K562 (cell line): Measurements from ENCODE around the gene SEC23IP. TPM values are rescaled to one million over a fixed set of nuclear protein-coding genes. Genes with fewer than 3 reads are reported as not detected.

ENCODE experiments used
- ATAC-seq: fragments of 200-7000 bp; cut with Tn5 transposase; 3 replicates; pipeline ENCODE4 v1.9.1; 2020; ENCODE audit warnings: moderate library complexity
- BruUV-seq: library from RNA; stranded (reverse); fragments of 400-500 nt; replicated peaks from 2 replicates; lab custom pipeline; 2021; lab: Mats Ljungman, UMichigan
- CTCF ChIA-PET: fragments of 300-600 bp; formaldehyde crosslinking; extraction: SDS; loops from one replicate; lab custom pipeline; 2021; ENCODE audit warnings: low intra/inter-chr PET ratio; lab: Yijun Ruan, JAX
- POLR2A ChIA-PET: fragments of 300-600, 350-650 bp; sonication (Branson Sonifier 250); formaldehyde crosslinking; extraction: SDS; loops from one replicate; lab custom pipeline; 2021; ENCODE audit warnings: antibody characterized with exemption, inconsistent platforms; lab: Yijun Ruan, JAX
- DNase-seq, 4 experiments: peaks; one replicate each; pipeline versions ENCODE4 v3.0.0 to v3.0.0-alpha.2; 2011 to 2018; ENCODE audit warnings: low spot score in 3 of 4, mixed read lengths in 3 of 4; ENCODE audit errors: extremely low read depth in 1 of 4
- FAIRE-seq: peaks from 2 replicates; lab custom pipeline; 2011; peaks lifted over from hg19 to GRCh38; lab: Jason Lieb, UNC
- H2AFZ ChIP-seq: 2 replicates; pipeline ENCODE4 v1.6.0; 2011; ENCODE audit warnings: low read depth, low read length, control low read depth, inconsistent platforms
- H3K27ac ChIP-seq: fragments of 200-600 bp; 3 replicates; pipeline ENCODE4 v1.8.0; 2011; ENCODE audit warnings: low read depth, mild to moderate bottlenecking, control low read depth, inconsistent platforms, low read length, moderate library complexity, mixed read lengths; ENCODE audit errors: extremely low read depth
- H3K27me3 ChIP-seq, 2 experiments: fragments of 300-600 bp in 1 of 2; 2 replicates in 1 of 2; 3 replicates in 1 of 2; pipeline versions ENCODE4 v1.6.0 to v1.8.0; 2011; ENCODE audit warnings: inconsistent platforms in 2 of 2, low read length in 2 of 2, mild to moderate bottlenecking in 1 of 2, mixed read lengths in 1 of 2, moderate library complexity in 1 of 2; ENCODE audit not compliant: control insufficient read depth in 2 of 2, insufficient read depth in 2 of 2
- H3K36me3 ChIP-seq: fragments of 300-600 bp; 3 replicates; pipeline ENCODE4 v1.8.0; 2011; ENCODE audit warnings: mild to moderate bottlenecking, low read length, inconsistent platforms; ENCODE audit not compliant: control insufficient read depth, insufficient read depth
- H3K4me1 ChIP-seq, 2 experiments: fragments of 200-600 bp in 1 of 2; replicated peaks in 1 of 2; 2 replicates in 1 of 2; 3 replicates in 1 of 2; pipeline versions ENCODE4 v1.5.1 to v1.8.0; 2011; ENCODE audit warnings: inconsistent platforms in 2 of 2, low read length in 2 of 2, mild to moderate bottlenecking in 1 of 2, mixed read lengths in 1 of 2, moderate library complexity in 1 of 2; ENCODE audit not compliant: control insufficient read depth in 2 of 2, insufficient read depth in 2 of 2
- H3K4me2 ChIP-seq: 2 replicates; pipeline ENCODE4 v1.6.1; 2011; ENCODE audit warnings: low read length, control low read depth, inconsistent platforms, mixed read lengths; ENCODE audit not compliant: insufficient read depth
- H3K4me3 ChIP-seq: fragments of 200-600 bp; sonication (generic), shearing (Covaris generic); 2 replicates; pipeline ENCODE4 v1.5.1; 2016; ENCODE audit warnings: control low read depth, inconsistent platforms
- H3K79me2 ChIP-seq: fragments of 200-600 bp; 3 replicates; pipeline ENCODE4 v1.8.0; 2011; ENCODE audit warnings: low read length, inconsistent platforms; ENCODE audit not compliant: control insufficient read depth, insufficient read depth
- H3K9ac ChIP-seq, 2 experiments: 2 replicates each; pipeline versions ENCODE4 v1.6.0 to v1.6.1; 2011; ENCODE audit warnings: low read depth in 2 of 2, low read length in 2 of 2, control low read depth in 1 of 2, inconsistent platforms in 1 of 2, mild to moderate bottlenecking in 1 of 2, mixed read lengths in 1 of 2; ENCODE audit not compliant: insufficient read depth in 1 of 2
- H3K9me1 ChIP-seq: one replicate; pipeline ENCODE4 v1.6.0; 2011; ENCODE audit warnings: inconsistent platforms, mild to moderate bottlenecking, low read length, moderate library complexity; ENCODE audit not compliant: control insufficient read depth, insufficient read depth
- H3K9me3 ChIP-seq: replicated peaks from 2 replicates; pipeline ENCODE4 v1.5.1; 2011; ENCODE audit warnings: low read depth, low read length, inconsistent platforms; ENCODE audit not compliant: control insufficient read depth, insufficient read depth
- H4K20me1 ChIP-seq: replicated peaks from 2 replicates; pipeline ENCODE4 v1.6.1; 2011; ENCODE audit warnings: low read length, inconsistent platforms, mixed read lengths; ENCODE audit not compliant: control insufficient read depth, insufficient read depth
- ARID3B ChIP-seq: fragments of 250-450 bp; sonication (Bioruptor Pico); IDR thresholded peaks from 2 replicates; pipeline ENCODE4 v1.4.0; 2020; ENCODE audit warnings: borderline replicate concordance
- CHCHD3 ChIP-seq: fragments of 250-450 bp; sonication (Bioruptor Pico); IDR thresholded peaks from 2 replicates; pipeline ENCODE4 v2.1.2; 2022; ENCODE audit warnings: mild to moderate bottlenecking
- CREM ChIP-seq: IDR thresholded peaks from 2 replicates; pipeline ENCODE4 v1.6.1; 2014; ENCODE audit warnings: antibody characterized with exemption, low read depth
- HLTF ChIP-seq: fragments of 450-650 bp; IDR thresholded peaks from 2 replicates; pipeline ENCODE4 v1.6.1; 2016
- JUNB ChIP-seq: fragments of 450-650 bp; formaldehyde crosslinking; conservative IDR thresholded peaks from 2 replicates; pipeline ENCODE4 v1.4.0; 2020; ENCODE audit warnings: mild to moderate bottlenecking
- KDM5B ChIP-seq: fragments of 200-600 bp; sonication (generic); IDR thresholded peaks from 2 replicates; pipeline ENCODE4 v1.6.1; 2012; ENCODE audit warnings: low read depth, mild to moderate bottlenecking, moderate library complexity, low read length, control low read depth, inconsistent platforms; ENCODE audit not compliant: insufficient replicate concordance
- NCOA6 ChIP-seq: fragments of 450-650 bp; IDR thresholded peaks from 2 replicates; pipeline ENCODE4 v1.6.1; 2017; ENCODE audit warnings: mild to moderate bottlenecking
- NFIC ChIP-seq: fragments of 450-650 bp; IDR thresholded peaks from 2 replicates; pipeline ENCODE4 v1.6.1; 2017; ENCODE audit warnings: mild to moderate bottlenecking, inconsistent platforms
- POLR2A ChIP-seq: fragments of 450-650 bp; conservative IDR thresholded peaks from 2 replicates; pipeline ENCODE4 v1.6.1; 2016
- PTTG1 ChIP-seq: fragments of 450-650 bp; IDR thresholded peaks from 2 replicates; pipeline ENCODE4 v1.6.1; 2016; ENCODE audit warnings: low read depth, mild to moderate bottlenecking, missing genetic modification characterization, missing compliant biosample characterization
- RFX5 ChIP-seq: IDR thresholded peaks from 2 replicates; pipeline ENCODE4 v1.6.1; 2011; ENCODE audit warnings: low read depth, mild to moderate bottlenecking, improper control_type of control experiment, low read length
- SFPQ ChIP-seq: fragments of 200-400 bp; formaldehyde crosslinking; IDR thresholded peaks from 2 replicates; pipeline ENCODE4 v1.6.1; 2017; ENCODE audit warnings: mild to moderate bottlenecking, low read depth, low read length, moderate library complexity
- SREBF1 ChIP-seq: fragments of 150-350 bp; IDR thresholded peaks from 2 replicates; pipeline ENCODE4 v1.6.1; 2014; ENCODE audit warnings: antibody characterized with exemption, low read depth, low read length, borderline replicate concordance
- TEAD1 ChIP-seq, 2 experiments: fragments of 450-650 bp in 1 of 2; sonication (generic) in 1 of 2; formaldehyde crosslinking; IDR thresholded peaks; 2 replicates each; pipeline versions ENCODE4 v1.4.0 to v1.8.0; 2020 to 2022; ENCODE audit warnings: mild to moderate bottlenecking in 2 of 2, missing genetic modification reagents in 1 of 2
- ZBTB12 ChIP-seq: fragments of 250-450 bp; sonication (Bioruptor Pico); IDR thresholded peaks from 2 replicates; pipeline ENCODE4 v1.4.0; 2020
- ZEB2 ChIP-seq: fragments of 450-650 bp; IDR thresholded peaks from 2 replicates; pipeline ENCODE4 v1.6.1; 2016
- ZNF785 ChIP-seq: fragments of 250-450 bp; sonication (Bioruptor Pico); IDR thresholded peaks from 2 replicates; pipeline ENCODE4 v1.4.0; 2020; ENCODE audit warnings: mild to moderate bottlenecking
- WGBS: fragments of 100-300 bp; shearing (Covaris generic); methylation state at CpG from one replicate; pipeline ENCODE4 v1.1.6; 2016; ENCODE audit warnings: low coverage, mixed read lengths; ENCODE audit not compliant: insufficient coverage; ENCODE audit errors: missing lambda C conversion rate; 5-methylcytosine and 5-hydroxymethylcytosine counted together
- in situ Hi-C: fragments of 300-500 bp; cut with MboI; formaldehyde crosslinking; loops from 4 replicates; pipeline ENCODE4 v1.15.0; 2018; ENCODE audit warnings: inconsistent platforms, mixed read lengths
- intact Hi-C: fragments of 100-400 bp; cut with micrococcal nuclease; formaldehyde crosslinking; loops from 2 replicates; pipeline ENCODE4 v1.14.2; 2022
- polyA plus RNA-seq, 8 experiments: library from polyadenylated mRNA; depleted of rRNA in 4 of 8; stranded (reverse) in 5 of 8; unstranded in 3 of 8; fragments of >200 nt; fragmentation: Nextera tagmentation in 2 of 8; fragmentation: Illumina TruSeq in 1 of 8; extraction: Ambion mirVana in 2 of 8; extraction: Trizol in 1 of 8; gene quantifications; 2 replicates each; pipeline versions ENCODE4 v1.2.1 to v1.2.3, GENCODE V29; 2011 to 2014; ENCODE audit warnings: inconsistent platforms in 1 of 8, missing spikeins in 1 of 8
- total RNA-seq, 7 experiments: library from RNA; depleted of rRNA in 6 of 7; stranded (reverse); fragments of >200 nt in 6 of 7; fragmentation: Illumina TruSeq in 2 of 7; extraction: Trizol in 2 of 7; gene quantifications; 2 replicates each; pipeline versions ENCODE4 v1.2.1 to v1.2.3, GENCODE V29; 2011 to 2021; ENCODE audit warnings: low replicate concordance in 1 of 7

Gene SEC23IP
- total and polyA plus RNA-seq, 9 of the 15 experiments (the other 6 are each of a cell fraction or from before 2014, with no cell fraction given): 15.8 to 38.4 (median 22.5) TPM

GRCh38 chr10:119862524-119862923 is 30.0 kb upstream of the SEC23IP start:
- Histone ChIP-seq H3K4me3 (no peak overlapping the region), H3K27me3 (no peaks in the 10 kb centered on the region), H3K9me3 (no peaks in the 10 kb centered on the region), H3K27ac (no peak overlapping the region), H3K36me3 (peaks cover 26% of the 10 kb centered on the region), H2AFZ (no peak overlapping the region), H3K9ac (no peak overlapping the region), H3K9me1 (no peaks in the 10 kb centered on the region), H3K4me2 (no peak overlapping the region), H3K4me1 (no peaks in the 10 kb centered on the region), H3K79me2 (peaks cover 92% of the 10 kb centered on the region), H4K20me1 (no peaks in the 10 kb centered on the region)
- BruUV-seq: no TSS peak
- CTCF ChIA-PET: no interaction called here
- POLR2A ChIA-PET: interaction anchor here (1.8 kb wide), 1 partner anchor 10 kb away, joined by 11 read pairs; the partner anchor contains the start of gene MCMBP
- DNase-seq (no peak), FAIRE-seq (no peak), ATAC-seq (no peak)
- in situ Hi-C loops (loop anchor here (10.0 kb wide), 1 partner anchor 258 kb away; no protein-coding TSS in a partner anchor), intact Hi-C loops (loop anchor here (5.0 kb wide), 1 partner anchor 245 kb away; no protein-coding TSS in a partner anchor)
- 40% methylated on average over 1 of the region's 1 CpG for WGBS
- no peak for TF ChIP-seq NCOA6
- TF ChIP-seq ARID3B: no peak
- TF ChIP-seq ZNF785 (CRISPR knock-in tag): no peak
- TF ChIP-seq TEAD1 (CRISPR knock-in tag; IDR thresholded peaks at IDR 0.05): no peak
- no peak for TF ChIP-seq SREBF1
- no peak for TF ChIP-seq ZEB2
- no peak for TF ChIP-seq SFPQ
- no peak for TF ChIP-seq POLR2A
- no peak for TF ChIP-seq RFX5
- TF ChIP-seq CHCHD3: no peak
- no peak for TF ChIP-seq NFIC
- TF ChIP-seq JUNB: no peak
- TF ChIP-seq CREM: no peak
- TF ChIP-seq HLTF: no peak
- no peak for TF ChIP-seq ZBTB12 (CRISPR knock-in tag)
- no peak for TF ChIP-seq KDM5B
- no peak for TF ChIP-seq PTTG1 (tag)
